OCI-LY7 (cell line): Measurements from ENCODE around the gene CEP126. TPM values are rescaled to one million over a fixed set of nuclear protein-coding genes. Genes with fewer than 3 reads are reported as not detected.

Experiments
- BruUV-seq: library from RNA; stranded (reverse); fragments of 400-500 nt; replicated peaks from 2 replicates; lab custom pipeline; 2021; lab: Mats Ljungman, UMichigan
- CTCF ChIA-PET: fragments of 300-600 bp; sonication (Branson Sonifier 250); formaldehyde crosslinking; loops from one replicate; lab custom pipeline; 2022; ENCODE audit warnings: antibody characterized with exemption; ENCODE audit not compliant: unreplicated experiment; lab: Charles Lee
- POLR2A ChIA-PET: fragments of 300-600 bp; sonication (Branson Sonifier 250); formaldehyde crosslinking; loops from one replicate; lab custom pipeline; 2022; ENCODE audit warnings: antibody characterized with exemption; lab: Charles Lee
- DNase-seq: peaks from one replicate; pipeline ENCODE4 v3.0.0-alpha.2; 2015; ENCODE audit warnings: low spot score
- H2AFZ ChIP-seq: fragments of 200-600 bp; sonication (generic), shearing (Covaris generic); 2 replicates; pipeline ENCODE4 v1.6.1; 2014; ENCODE audit warnings: mild to moderate bottlenecking, antibody characterized with exemption, low read length, moderate library complexity
- H3K27ac ChIP-seq: fragments of 200-600 bp; sonication (generic); 2 replicates; pipeline ENCODE4 v1.5.1; 2014; ENCODE audit warnings: mixed run types, low read depth, mild to moderate bottlenecking, moderate library complexity, low read length, inconsistent platforms; ENCODE audit not compliant: poor library complexity, severe bottlenecking
- H3K36me3 ChIP-seq: fragments of 200-600 bp; sonication (generic); 2 replicates; pipeline ENCODE4 v1.6.1; 2014; ENCODE audit warnings: mild to moderate bottlenecking, antibody characterized with exemption, low read length, moderate library complexity, mixed read lengths; ENCODE audit not compliant: insufficient read depth
- H3K4me1 ChIP-seq: fragments of 200-600 bp; sonication (generic); 2 replicates; pipeline ENCODE4 v1.5.1; 2014; ENCODE audit warnings: mild to moderate bottlenecking, low read length; ENCODE audit not compliant: insufficient read depth, poor library complexity, severe bottlenecking
- H3K4me2 ChIP-seq: fragments of 200-600 bp; sonication (generic); 2 replicates; pipeline ENCODE4 v1.6.1; 2014; ENCODE audit warnings: mild to moderate bottlenecking, low read length
- H3K4me3 ChIP-seq: fragments of 200-600 bp; sonication (generic); 2 replicates; pipeline ENCODE4 v1.5.1; 2014; ENCODE audit warnings: mild to moderate bottlenecking, low read depth, low read length; ENCODE audit not compliant: poor library complexity, severe bottlenecking
- H3K79me2 ChIP-seq: fragments of 200-600 bp; sonication (generic); 2 replicates; pipeline ENCODE4 v1.6.1; 2016; ENCODE audit warnings: low read depth, mild to moderate bottlenecking, low read length, moderate library complexity, mixed read lengths; ENCODE audit not compliant: insufficient read depth
- H3K9me2 ChIP-seq: fragments of 200-600 bp; sonication (generic); 2 replicates; pipeline ENCODE4 v1.6.1; 2016; ENCODE audit warnings: mild to moderate bottlenecking, low read length, mixed read lengths; ENCODE audit not compliant: insufficient read depth
- H3K9me3 ChIP-seq: fragments of 200-600 bp; sonication (generic); 2 replicates; pipeline ENCODE4 v1.6.1; 2014; ENCODE audit warnings: mild to moderate bottlenecking, mixed run types, low read length, mixed read lengths
- H4K20me1 ChIP-seq: fragments of 200-600 bp; sonication (generic); 2 replicates; pipeline ENCODE4 v1.6.1; 2014; ENCODE audit warnings: mild to moderate bottlenecking, antibody characterized with exemption, low read length, moderate library complexity, mixed read lengths; ENCODE audit not compliant: insufficient read depth
- CTCF ChIP-seq: fragments of 200-600 bp; sonication (generic); conservative IDR thresholded peaks from 2 replicates; pipeline ENCODE4 v1.5.1; 2014; ENCODE audit warnings: mild to moderate bottlenecking, antibody characterized with exemption, low read length, moderate library complexity, mixed read lengths
- EZH2phosphoT487 ChIP-seq: fragments of 200-600 bp; sonication (generic); IDR thresholded peaks from 2 replicates; pipeline ENCODE4 v1.6.1; 2018; ENCODE audit warnings: low read depth, borderline replicate concordance, mild to moderate bottlenecking, mixed run types, antibody characterized with exemption, low read length, moderate library complexity, mixed read lengths
- intact Hi-C: fragments of 100-400 bp; cut with micrococcal nuclease; formaldehyde crosslinking; loops from one replicate; pipeline ENCODE4 v1.10.0; 2022; ENCODE audit not compliant: unreplicated experiment
- total RNA-seq, 2 experiments: library from RNA; depleted of rRNA in 1 of 2; stranded (reverse); fragments of >200 nt in 1 of 2; shearing (Covaris generic) in 1 of 2; gene quantifications; 2 replicates each; pipeline ENCODE4 v1.2.3, GENCODE V29; 2014 to 2022

Gene CEP126
- total RNA-seq, 2 experiments from 2014 or later = 1.5 to 5.9 TPM

- TF ChIP-seq EZH2phosphoT487 (no peak), CTCF (no peak)
- ChIA-PET POLR2A (interaction anchor here (5.3 kb wide), 1 partner anchor 150 kb away, joined by 30 read pairs; no protein-coding TSS in a partner anchor), CTCF (no interaction called here)
- no peaks in the 10 kb centered on the region for H3K9me3 ChIP-seq
- H3K79me2 ChIP-seq = no peaks in the 10 kb centered on the region
- intact Hi-C loops = no loop called here
- no peak overlapping the region for H2AFZ ChIP-seq
- no peaks in the 10 kb centered on the region for H4K20me1 ChIP-seq
- no peak overlapping the region for H3K27ac ChIP-seq
- H3K36me3 ChIP-seq = no peaks in the 10 kb centered on the region
- no peak overlapping the region for H3K4me2 ChIP-seq
- no peak overlapping the region for H3K4me3 ChIP-seq
- no peaks in the 10 kb centered on the region for H3K4me1 ChIP-seq
- no peaks in the 10 kb centered on the region for H3K9me2 ChIP-seq
- DNase-seq = no peak
- no TSS peak for BruUV-seq
Measured at GRCh38 chr11:102010776-102011494, 96.1 kb downstream of the CEP126 start.

- DNase-seq = no peak
- Histone ChIP-seq H3K79me2 (no peaks in the 10 kb centered on the region), H3K9me2 (no peaks in the 10 kb centered on the region), H3K4me1 (no peaks in the 10 kb centered on the region), H4K20me1 (no peaks in the 10 kb centered on the region), H3K27ac (no peak overlapping the region), H3K4me3 (no peak overlapping the region), H3K36me3 (no peaks in the 10 kb centered on the region), H3K4me2 (no peak overlapping the region), H2AFZ (no peak overlapping the region), H3K9me3 (no peaks in the 10 kb centered on the region)
- POLR2A ChIA-PET = interaction anchor here (0.9 kb wide), 2 partner anchors 13 kb away, joined by 3 read pairs; no protein-coding TSS in a partner anchor
- CTCF ChIA-PET = no interaction called here
- BruUV-seq = no TSS peak
- intact Hi-C loops = no loop called here
- TF ChIP-seq EZH2phosphoT487 (no peak), CTCF (no peak)
Measured at GRCh38 chr11:102012946-102013345, 98.1 kb downstream of the CEP126 start.

GRCh38 chr11:102014756-102015155, 99.9 kb downstream of the CEP126 start:
- BruUV-seq = no TSS peak
- H2AFZ ChIP-seq = no peak overlapping the region
- POLR2A ChIA-PET = interaction anchor here (0.6 to 1.1 kb wide), 2 partner anchors 12 to 662 kb away, joined by 3 to 6 read pairs; no protein-coding TSS in a partner anchor

More at GRCh38 chr11:102014756-102015155, 99.9 kb downstream of the CEP126 start:
- H3K4me1 ChIP-seq = no peaks in the 10 kb centered on the region
- no peak overlapping the region for H3K4me2 ChIP-seq
- no peaks in the 10 kb centered on the region for H3K9me3 ChIP-seq
- intact Hi-C loops = no loop called here
- no peak overlapping the region for H3K27ac ChIP-seq
- no peaks in the 10 kb centered on the region for H3K36me3 ChIP-seq
- no peaks in the 10 kb centered on the region for H3K79me2 ChIP-seq
- no peaks in the 10 kb centered on the region for H3K9me2 ChIP-seq
- no peaks in the 10 kb centered on the region for H4K20me1 ChIP-seq
- CTCF ChIA-PET = no interaction called here
- TF ChIP-seq EZH2phosphoT487 = no peak
- no peak for TF ChIP-seq CTCF
- no peak for DNase-seq
- H3K4me3 ChIP-seq = no peak overlapping the region
